Measurements from ENCODE around the gene RNF167.

The RNF167 gene

GRCh38 chr17:4978726-4979125 is 38.7 kb downstream of the RNF167 start:
- no peak for DNase-seq (ENCODE audit: low read depth in 2 of 2)

- DNase-seq (ENCODE audit: low read depth in 2 of 2): peak; percentile 15 to 23
Measured at GRCh38 chr17:4980644-4981216, 40.7 kb downstream of the RNF167 start.

- no peak for DNase-seq (ENCODE audit: low read depth in 2 of 2)
Measured at GRCh38 chr17:4982305-4982704, 42.2 kb downstream of the RNF167 start.

- no peak for DNase-seq (ENCODE audit: low read depth in 2 of 2)
Measured at GRCh38 chr17:4986403-4986802, 46.3 kb downstream of the RNF167 start.

- peak; percentile 32 to 39 for DNase-seq (ENCODE audit: low read depth in 2 of 2)
Measured at GRCh38 chr17:4986951-4987766, 47.1 kb downstream of the RNF167 start, which contains the start of gene CAMTA2. TSS of gene CAMTA2 (minus strand) at chr17:4987675. CDS start at chr17:4986222, 1,453 bp downstream.

GRCh38 chr17:4987767-4988567 is 47.9 kb downstream of the RNF167 start:
- no peak for DNase-seq (ENCODE audit: low read depth in 2 of 2)

- DNase-seq (ENCODE audit: low read depth in 2 of 2): no peak
Measured at GRCh38 chr17:4994081-4994595, 54.1 kb downstream of the RNF167 start.
